Measurements from ENCODE around the gene OMP. TPM values are rescaled to one million over a fixed set of nuclear protein-coding genes. Genes with fewer than 3 reads are reported as not detected.

OMP gene
- total RNA-seq, 2 experiments from 2014 or later, result not detected

GRCh38 chr11:77140231-77140851 lies 37.7 kb downstream of the OMP start:
- no peaks in the 10 kb centered on the region for H3K4me1 ChIP-seq (ENCODE audit: insufficient read depth, low read length, poor library complexity, severe bottlenecking)
- no peak overlapping the region for H3K4me2 ChIP-seq (ENCODE audit: low read length)
- POLR2A ChIA-PET, result no interaction called here
- BruUV-seq (replicated peaks), result no TSS peak
- no peaks in the 10 kb centered on the region for H4K20me1 ChIP-seq (ENCODE audit: insufficient read depth, low read length)
- no peak for TF ChIP-seq EZH2phosphoT487 (IDR thresholded peaks at IDR 0.05; ENCODE audit: borderline replicate concordance, low read depth, low read length)
- TF ChIP-seq, protein P1, sequence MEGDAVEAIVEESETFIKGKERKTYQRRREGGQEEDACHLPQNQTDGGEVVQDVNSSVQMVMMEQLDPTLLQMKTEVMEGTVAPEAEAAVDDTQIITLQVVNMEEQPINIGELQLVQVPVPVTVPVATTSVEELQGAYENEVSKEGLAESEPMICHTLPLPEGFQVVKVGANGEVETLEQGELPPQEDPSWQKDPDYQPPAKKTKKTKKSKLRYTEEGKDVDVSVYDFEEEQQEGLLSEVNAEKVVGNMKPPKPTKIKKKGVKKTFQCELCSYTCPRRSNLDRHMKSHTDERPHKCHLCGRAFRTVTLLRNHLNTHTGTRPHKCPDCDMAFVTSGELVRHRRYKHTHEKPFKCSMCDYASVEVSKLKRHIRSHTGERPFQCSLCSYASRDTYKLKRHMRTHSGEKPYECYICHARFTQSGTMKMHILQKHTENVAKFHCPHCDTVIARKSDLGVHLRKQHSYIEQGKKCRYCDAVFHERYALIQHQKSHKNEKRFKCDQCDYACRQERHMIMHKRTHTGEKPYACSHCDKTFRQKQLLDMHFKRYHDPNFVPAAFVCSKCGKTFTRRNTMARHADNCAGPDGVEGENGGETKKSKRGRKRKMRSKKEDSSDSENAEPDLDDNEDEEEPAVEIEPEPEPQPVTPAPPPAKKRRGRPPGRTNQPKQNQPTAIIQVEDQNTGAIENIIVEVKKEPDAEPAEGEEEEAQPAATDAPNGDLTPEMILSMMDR (conservative IDR thresholded peaks at IDR 0.05; ENCODE audit: low read length), result no peak
- DNase-seq (ENCODE audit: low spot score), result no peak
- H3K79me2 ChIP-seq (ENCODE audit: insufficient read depth, low read depth, low read length), result no peaks in the 10 kb centered on the region
- intact Hi-C loops (cut with micrococcal nuclease; ENCODE audit: unreplicated experiment), result no loop called here
- no peak overlapping the region for H2AFZ ChIP-seq (ENCODE audit: low read length)
- no peak overlapping the region for H3K4me3 ChIP-seq (ENCODE audit: low read depth, low read length, poor library complexity, severe bottlenecking)
- no peak overlapping the region for H3K27ac ChIP-seq (ENCODE audit: low read depth, low read length, poor library complexity, severe bottlenecking)
- no peaks in the 10 kb centered on the region for H3K9me3 ChIP-seq (ENCODE audit: low read length)
- H3K9me2 ChIP-seq (ENCODE audit: insufficient read depth, low read length), result no peaks in the 10 kb centered on the region
- H3K36me3 ChIP-seq (ENCODE audit: insufficient read depth, low read length), result no peaks in the 10 kb centered on the region
- CTCF ChIA-PET (ENCODE audit: unreplicated experiment), result no interaction called here

DNA sequence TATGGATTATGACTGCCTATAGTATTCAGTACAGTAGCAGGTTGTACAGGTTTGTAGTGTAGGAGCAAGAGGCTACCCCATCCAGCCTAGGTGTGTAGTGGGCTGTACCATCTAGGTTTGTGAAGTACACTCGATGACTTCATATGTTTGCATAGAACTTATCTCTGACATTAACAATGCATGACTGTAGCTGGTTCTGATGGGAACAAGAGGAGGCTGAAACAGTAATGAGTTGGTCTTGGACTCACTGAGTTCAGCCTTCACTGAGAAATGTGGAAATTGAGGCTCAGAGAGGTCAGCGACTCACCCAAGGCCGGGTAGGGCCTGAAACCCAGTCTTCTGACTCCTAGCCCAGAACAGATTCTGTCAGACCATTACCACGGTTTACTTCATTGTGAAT lies 38.4 kb downstream of the OMP start:
- no peaks in the 10 kb centered on the region for H4K20me1 ChIP-seq (ENCODE audit: insufficient read depth, low read length)
- no peaks in the 10 kb centered on the region for H3K36me3 ChIP-seq (ENCODE audit: insufficient read depth, low read length)
- DNase-seq (ENCODE audit: low spot score), result no peak
- H3K9me3 ChIP-seq (ENCODE audit: low read length), result no peaks in the 10 kb centered on the region
- CTCF ChIA-PET (ENCODE audit: unreplicated experiment), result no interaction called here
- no peaks in the 10 kb centered on the region for H3K4me1 ChIP-seq (ENCODE audit: insufficient read depth, low read length, poor library complexity, severe bottlenecking)
- BruUV-seq (replicated peaks), result no TSS peak
- intact Hi-C loops (cut with micrococcal nuclease; ENCODE audit: unreplicated experiment), result no loop called here
- H3K4me3 ChIP-seq (ENCODE audit: low read depth, low read length, poor library complexity, severe bottlenecking), result no peak overlapping the region
- no peak overlapping the region for H3K27ac ChIP-seq (ENCODE audit: low read depth, low read length, poor library complexity, severe bottlenecking)
- no peak for TF ChIP-seq EZH2phosphoT487 (IDR thresholded peaks at IDR 0.05; ENCODE audit: borderline replicate concordance, low read depth, low read length)
- TF ChIP-seq, protein P1 (conservative IDR thresholded peaks at IDR 0.05; ENCODE audit: low read length), result no peak
- no peaks in the 10 kb centered on the region for H3K79me2 ChIP-seq (ENCODE audit: insufficient read depth, low read depth, low read length)
- H2AFZ ChIP-seq (ENCODE audit: low read length), result no peak overlapping the region
- POLR2A ChIA-PET, result no interaction called here
- H3K9me2 ChIP-seq (ENCODE audit: insufficient read depth, low read length), result no peaks in the 10 kb centered on the region
- H3K4me2 ChIP-seq (ENCODE audit: low read length), result no peak overlapping the region

- Histone ChIP-seq H4K20me1 (ENCODE audit: insufficient read depth, low read length) (no peaks in the 10 kb centered on the region), H3K4me3 (ENCODE audit: low read depth, low read length, poor library complexity, severe bottlenecking) (no peak overlapping the region), H3K4me1 (ENCODE audit: insufficient read depth, low read length, poor library complexity, severe bottlenecking) (no peaks in the 10 kb centered on the region), H3K9me2 (ENCODE audit: insufficient read depth, low read length) (no peaks in the 10 kb centered on the region), H3K4me2 (ENCODE audit: low read length) (no peak overlapping the region), H2AFZ (ENCODE audit: low read length) (no peak overlapping the region), H3K79me2 (ENCODE audit: insufficient read depth, low read depth, low read length) (no peaks in the 10 kb centered on the region), H3K27ac (ENCODE audit: low read depth, low read length, poor library complexity, severe bottlenecking) (no peak overlapping the region), H3K9me3 (ENCODE audit: low read length) (no peaks in the 10 kb centered on the region), H3K36me3 (ENCODE audit: insufficient read depth, low read length) (no peaks in the 10 kb centered on the region)
- ChIA-PET POLR2A (interaction anchor here (0.6 kb wide), 1 partner anchor 329 kb away, joined by 3 read pairs; no protein-coding TSS in a partner anchor), CTCF (ENCODE audit: unreplicated experiment) (no interaction called here)
- no peak for TF ChIP-seq EZH2phosphoT487 (IDR thresholded peaks at IDR 0.05; ENCODE audit: borderline replicate concordance, low read depth, low read length)
- TF ChIP-seq, protein P1 (conservative IDR thresholded peaks at IDR 0.05; ENCODE audit: low read length), result no peak
- no TSS peak for BruUV-seq (replicated peaks)
- intact Hi-C loops (cut with micrococcal nuclease; ENCODE audit: unreplicated experiment), result no loop called here
- DNase-seq (ENCODE audit: low spot score), result no peak
Observed at GRCh38 chr11:77141475-77141874, 38.8 kb downstream of the OMP start.

Data from OCI-LY7 (cell line).